Panc1 (cell line): Measurements from ENCODE around the gene PKD1.

Experiments
- CTCF ChIP-seq: fragments of 450-650 bp; IDR thresholded peaks from 2 replicates; pipeline ENCODE4 v1.5.1; 2017; ENCODE audit warnings: mild to moderate bottlenecking
- POLR2AphosphoS5 ChIP-seq: IDR thresholded peaks from 2 replicates; pipeline ENCODE4 v1.6.1; 2012; ENCODE audit warnings: mild to moderate bottlenecking, low read depth, low read length, moderate library complexity

- TF ChIP-seq POLR2AphosphoS5 (no peak), CTCF (no peak)
These were observed 91.2 kb downstream of the PKD1 start for GRCh38 chr16:2044541-2044940.
